GM23248 (cell line): ENCODE results near the gene TRMT10C. TPM values are rescaled to one million over a fixed set of nuclear protein-coding genes. Genes with fewer than 3 reads are reported as not detected.

Source experiments
- DNase-seq: peaks from one replicate; pipeline ENCODE4 v3.0.0-alpha.2; 2015
- H2AFZ ChIP-seq: fragments of 200-600 bp; sonication (generic); 2 replicates; pipeline ENCODE4 v1.6.1; 2016; ENCODE audit warnings: antibody characterized with exemption
- H3F3A ChIP-seq: fragments of 200-600 bp; sonication (generic); 2 replicates; pipeline ENCODE4 v1.6.1; 2016; ENCODE audit warnings: mild to moderate bottlenecking, antibody characterized with exemption, mixed run types; ENCODE audit not compliant: insufficient read depth
- H3K27ac ChIP-seq: fragments of 200-600 bp; sonication (generic); 2 replicates; pipeline ENCODE4 v1.5.1; 2016; ENCODE audit warnings: mild to moderate bottlenecking
- H3K27me3 ChIP-seq: fragments of 200-600 bp; sonication (generic); replicated peaks from 2 replicates; pipeline ENCODE4 v1.6.1; 2016; ENCODE audit warnings: mild to moderate bottlenecking; ENCODE audit not compliant: insufficient read depth
- H3K36me3 ChIP-seq: fragments of 200-600 bp; sonication (generic); 2 replicates; pipeline ENCODE4 v1.6.1; 2016; ENCODE audit warnings: low read depth, mild to moderate bottlenecking
- H3K4me1 ChIP-seq: fragments of 200-600 bp; sonication (generic); 2 replicates; pipeline ENCODE4 v1.6.1; 2016; ENCODE audit warnings: mild to moderate bottlenecking; ENCODE audit not compliant: insufficient read depth
- H3K4me2 ChIP-seq: fragments of 200-600 bp; sonication (generic); one replicate; pipeline ENCODE4 v1.6.1; 2016; ENCODE audit warnings: mild to moderate bottlenecking; ENCODE audit not compliant: unreplicated experiment
- H3K4me3 ChIP-seq: fragments of 200-600 bp; sonication (generic); 2 replicates; pipeline ENCODE4 v1.5.1; 2016; ENCODE audit warnings: mild to moderate bottlenecking
- H3K79me2 ChIP-seq: fragments of 200-600 bp; sonication (generic); 2 replicates; pipeline ENCODE4 v1.6.1; 2016; ENCODE audit warnings: mild to moderate bottlenecking; ENCODE audit not compliant: insufficient read depth
- H3K9ac ChIP-seq: fragments of 200-600 bp; sonication (generic); 2 replicates; pipeline ENCODE4 v1.6.1; 2016; ENCODE audit warnings: mild to moderate bottlenecking
- H3K9me2 ChIP-seq: fragments of 200-600 bp; sonication (generic); 2 replicates; pipeline ENCODE4 v1.6.1; 2016; ENCODE audit warnings: mixed run types, mild to moderate bottlenecking, moderate library complexity; ENCODE audit not compliant: insufficient read depth
- H3K9me3 ChIP-seq: fragments of 200-600 bp; sonication (generic); one replicate; pipeline ENCODE4 v1.6.1; 2017; ENCODE audit warnings: low read depth
- H4K20me1 ChIP-seq: fragments of 200-600 bp; sonication (generic); 2 replicates; pipeline ENCODE4 v1.6.0; 2016; ENCODE audit not compliant: insufficient read depth
- EZH2 ChIP-seq: fragments of 200-600 bp; sonication (generic); IDR thresholded peaks from 2 replicates; pipeline ENCODE4 v1.6.1; 2018; ENCODE audit warnings: antibody characterized with exemption, mild to moderate bottlenecking; ENCODE audit not compliant: insufficient read depth, poor library complexity, severe bottlenecking
- EZH2phosphoT487 ChIP-seq: fragments of 200-600 bp; sonication (generic); IDR thresholded peaks from 2 replicates; pipeline ENCODE4 v1.6.1; 2018; ENCODE audit warnings: antibody characterized with exemption, moderate library complexity, mild to moderate bottlenecking, low read depth; ENCODE audit not compliant: insufficient read depth
- WGBS, 2 experiments: methylation state at CpG; one replicate each; pipeline ENCODE4 v1.1.6; 2015 to 2017; ENCODE audit warnings: low lambda C conversion rate in 2 of 2, low coverage in 1 of 2; ENCODE audit errors: missing lambda C conversion rate in 2 of 2; 5-methylcytosine and 5-hydroxymethylcytosine counted together
- in situ Hi-C: fragments of 300-500 bp; cut with MboI; formaldehyde crosslinking; loops from 2 replicates; pipeline ENCODE4 v1.15.0; 2020
- polyA plus RNA-seq: library from polyadenylated mRNA; unstranded; fragments of >200 nt; fragmentation: Nextera tagmentation; extraction: Ambion mirVana; gene quantifications from 2 replicates; pipeline ENCODE4 v1.2.1, GENCODE V29; 2016
- total RNA-seq: library from RNA; depleted of rRNA; stranded (reverse); fragments of >200 nt; shearing (Covaris generic); gene quantifications from 2 replicates; pipeline ENCODE4 v1.2.3, GENCODE V29; 2014

Gene TRMT10C
- total and polyA plus RNA-seq, 2 experiments from 2014 or later = 22.5 to 33.3 TPM

DNA sequence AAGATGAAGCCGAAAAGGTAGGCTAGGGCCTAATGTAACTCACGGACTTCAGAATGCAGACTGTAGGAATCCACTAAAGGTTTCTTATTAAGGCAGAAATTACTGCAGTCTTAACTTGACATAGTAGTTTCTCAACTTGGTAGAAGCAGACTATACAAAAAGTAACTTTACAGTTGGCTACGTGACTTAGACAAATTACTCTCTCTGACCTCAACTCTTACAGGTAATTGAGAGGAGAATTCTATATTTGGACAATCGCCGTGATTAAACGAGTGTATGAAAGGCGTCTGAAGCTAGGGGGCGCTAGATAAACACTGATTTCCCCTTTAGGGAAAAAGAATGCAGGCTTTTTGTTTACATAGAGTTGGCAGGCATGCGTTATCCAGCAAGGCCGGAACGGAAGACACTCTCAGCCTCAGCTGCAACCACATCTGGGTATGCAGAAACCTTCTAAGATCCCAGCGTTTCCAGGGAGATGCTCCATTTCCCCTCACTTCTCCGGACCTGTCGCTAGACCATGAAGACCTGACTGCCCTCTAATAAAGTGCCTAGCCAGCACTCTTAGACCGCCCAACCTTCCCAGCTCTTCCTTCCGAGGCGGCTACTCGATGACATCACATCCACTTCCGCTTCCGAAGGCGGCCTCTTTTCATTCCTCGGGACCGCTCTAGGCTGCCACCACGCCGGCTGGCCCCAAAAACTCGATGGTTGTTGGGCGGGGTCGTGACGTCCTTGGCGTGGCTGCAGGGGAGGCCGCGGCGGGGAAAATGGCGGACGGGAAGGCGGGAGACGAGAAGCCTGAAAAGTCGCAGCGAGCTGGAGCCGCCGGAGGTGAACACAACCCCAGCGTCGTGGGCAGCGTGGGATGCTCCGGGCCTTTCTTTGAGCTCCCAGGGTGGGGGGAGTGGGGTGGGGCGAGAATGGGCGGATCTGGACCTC lies 12.1 kb downstream of the TRMT10C start, which contains the start of gene PCNP:
Gene PCNP, plus strand, starts transcription at position 732 of the 939 bp plus-strand sequence. Its CDS starts 36 bp downstream, at position 768.
- peak within 1 kb of the TSS; percentile 89 for H2AFZ ChIP-seq
- 1% methylated on average over 46 of the region's 47 CpGs for WGBS, 2 experiments

DNA sequence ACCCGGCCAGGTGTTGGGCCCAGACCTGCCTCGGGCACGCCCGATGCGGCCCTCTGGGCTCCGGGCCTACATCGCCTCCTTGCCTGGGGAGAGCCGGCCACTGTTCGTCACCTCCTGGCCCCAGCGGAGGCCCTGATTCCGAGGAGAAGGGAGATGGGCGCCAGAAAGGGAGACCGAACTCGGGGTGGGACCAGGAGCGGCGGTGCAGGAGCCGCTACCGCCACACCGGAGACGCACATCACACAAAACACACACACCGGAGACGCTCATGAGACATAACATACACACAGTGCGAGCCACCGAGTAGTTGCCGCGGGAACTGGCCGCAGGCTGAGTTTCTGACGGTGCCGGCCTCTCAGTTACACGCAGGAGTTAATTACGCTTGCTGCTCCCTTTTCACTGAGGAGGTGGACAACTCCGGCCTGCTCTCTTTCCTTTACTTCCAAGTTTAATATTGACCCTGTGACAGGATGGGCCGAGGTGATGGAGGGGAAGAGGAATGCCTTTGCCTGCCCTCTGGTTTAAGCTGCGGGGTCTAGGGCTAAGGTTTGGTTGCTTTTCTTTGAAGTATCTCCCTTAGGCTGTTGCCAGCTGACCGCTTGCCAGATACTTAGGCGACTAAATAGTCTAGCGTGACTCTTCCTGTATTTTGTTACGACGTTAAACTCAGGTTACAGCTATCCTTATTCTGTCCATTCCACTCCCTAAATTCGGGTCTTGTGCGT lies 12.9 kb downstream of the TRMT10C start:
- 2% methylated on average over 35 to 40 of the region's 41 CpGs for WGBS, 2 experiments
- Histone ChIP-seq H3K4me3 (peak overlapping the region; percentile 89), H3K79me2 (peaks cover 55% of the 10 kb centered on the region), H3K27ac (peak overlapping the region; percentile 96), H3K36me3 (peaks cover 7% of the 10 kb centered on the region; the same call in 1 of the 2 replicates), H3K4me2 (peak overlapping the region; percentile 98), H3K9ac (peak overlapping the region; percentile 99), H2AFZ (peak overlapping the region; percentile 89), H3K27me3 (no peaks in the 10 kb centered on the region), H4K20me1 (no peaks in the 10 kb centered on the region; the same call in 1 of the 2 replicates), H3K4me1 (peaks cover 29% of the 10 kb centered on the region), H3K9me3 (no peaks in the 10 kb centered on the region), H3K9me2 (no peaks in the 10 kb centered on the region), H3F3A (peaks cover 38% of the 10 kb centered on the region)
- peak; percentile 75 for DNase-seq
- TF ChIP-seq EZH2phosphoT487 = no peak
- TF ChIP-seq EZH2 = no peak
- in situ Hi-C loops = no loop called here

More for the DNA sequence above, 12.1 kb downstream of the TRMT10C start, which contains the start of gene PCNP:
- TF ChIP-seq EZH2phosphoT487 (no peak), EZH2 (no peak)
- no peaks in the 10 kb centered on the region for H3K9me2 ChIP-seq
- peak within 1 kb of the TSS; percentile 98 for H3K4me2 ChIP-seq
- H3K27ac ChIP-seq = peak within 1 kb of the TSS; percentile 96
- peak within 1 kb of the TSS; percentile 89 for H3K4me3 ChIP-seq
- peak; percentile 100 for DNase-seq
- in situ Hi-C loops = no loop called here
- H3K27me3 ChIP-seq = no peaks in the 10 kb centered on the region
- peaks cover 40% of the 10 kb centered on the region for H3F3A ChIP-seq
- peaks cover 47% of the 10 kb centered on the region for H3K79me2 ChIP-seq
- no peaks in the 10 kb centered on the region for H3K36me3 ChIP-seq
- H3K4me1 ChIP-seq = peaks cover 27% of the 10 kb centered on the region
- no peaks in the 10 kb centered on the region for H3K9me3 ChIP-seq
- no peaks in the 10 kb centered on the region; the same call in 1 of the 2 replicates for H4K20me1 ChIP-seq
- peak within 1 kb of the TSS; percentile 99 for H3K9ac ChIP-seq

DNA sequence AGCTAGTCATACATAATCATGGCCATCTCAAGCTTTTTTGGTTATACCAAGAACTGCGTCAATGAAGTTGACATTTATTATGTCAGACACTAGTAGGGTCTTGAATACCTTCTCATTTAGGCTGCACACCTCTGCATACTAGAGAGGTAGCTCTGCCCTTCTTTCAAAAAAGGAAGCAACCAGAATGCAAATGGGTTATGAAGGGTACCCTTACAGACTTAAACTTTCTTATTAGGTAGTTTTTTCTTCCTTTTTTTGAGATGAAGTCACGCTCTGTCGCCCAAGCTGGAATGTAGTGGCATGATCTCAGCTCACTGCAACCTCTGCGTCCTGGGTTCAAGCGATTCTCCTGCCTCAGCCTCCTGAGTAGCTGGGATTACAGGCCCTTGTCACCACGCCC lies 15.6 kb downstream of the TRMT10C start:
- Histone ChIP-seq H3K9me2 (no peaks in the 10 kb centered on the region), H2AFZ (no peak overlapping the region), H3K4me1 (peaks cover 29% of the 10 kb centered on the region), H3K27ac (no peak overlapping the region), H3F3A (peaks cover 29% of the 10 kb centered on the region), H3K9me3 (no peaks in the 10 kb centered on the region), H3K9ac (no peak overlapping the region), H3K27me3 (no peaks in the 10 kb centered on the region), H3K4me3 (no peak overlapping the region), H3K36me3 (peaks cover 17% of the 10 kb centered on the region), H3K79me2 (peaks cover 82% of the 10 kb centered on the region), H4K20me1 (no peaks in the 10 kb centered on the region; the same call in 1 of the 2 replicates), H3K4me2 (no peak overlapping the region)
- no peak for TF ChIP-seq EZH2
- no peak for TF ChIP-seq EZH2phosphoT487
- no peak for DNase-seq
- WGBS, 2 experiments = 96 to 100% methylated on average over 6 of the region's 6 CpGs
- in situ Hi-C loops = no loop called here

DNA sequence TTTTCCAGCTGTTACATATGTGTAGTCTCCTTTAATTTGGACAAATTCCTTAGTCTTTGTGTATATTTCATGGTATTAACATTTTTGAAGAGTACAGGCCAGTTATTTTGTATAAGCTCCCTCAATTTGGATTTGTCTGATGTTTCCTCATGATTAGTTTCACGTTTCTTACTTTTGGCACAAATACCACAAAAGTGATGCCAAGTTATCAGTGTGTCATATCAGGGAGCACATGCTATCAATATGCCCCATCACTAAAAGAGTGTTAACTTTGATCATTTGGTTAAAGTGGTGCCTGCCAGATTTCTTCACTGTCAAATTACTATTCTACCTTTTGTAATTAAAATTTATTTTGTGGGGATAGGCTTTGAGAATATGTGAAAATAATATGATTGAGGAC lies 26.9 kb downstream of the TRMT10C start:
- in situ Hi-C loops = no loop called here
- Histone ChIP-seq H3K4me2 (no peak overlapping the region), H3F3A (no peaks in the 10 kb centered on the region), H3K27me3 (no peaks in the 10 kb centered on the region), H3K9me2 (no peaks in the 10 kb centered on the region), H3K4me1 (no peaks in the 10 kb centered on the region), H4K20me1 (no peaks in the 10 kb centered on the region), H3K27ac (no peak overlapping the region), H3K9me3 (no peaks in the 10 kb centered on the region), H3K9ac (no peak overlapping the region), H2AFZ (no peak overlapping the region), H3K36me3 (peaks cover 61% of the 10 kb centered on the region), H3K79me2 (peaks cover 76% of the 10 kb centered on the region), H3K4me3 (no peak overlapping the region)
- peak; percentile 9 for DNase-seq
- TF ChIP-seq EZH2 = no peak
- TF ChIP-seq EZH2phosphoT487 = no peak
- WGBS, 2 experiments = 21 to 23% methylated on average over 1 of the region's 1 CpG
